HG02981 (cell line): ENCODE measurements around the gene PDLIM1.

Source experiments
- ATAC-seq: cut with Tn5 transposase; IDR thresholded peaks from one replicate; pipeline ENCODE4 v1.9.1; 2021; ENCODE audit warnings: mild to moderate bottlenecking, moderate library complexity; ENCODE audit not compliant: unreplicated experiment

The PDLIM1 gene

GRCh38 chr10:95265572-95265971 is 25.2 kb downstream of the PDLIM1 start:
- ATAC-seq, result no peak

GRCh38 chr10:95264227-95265051 is 26.4 kb downstream of the PDLIM1 start:
- no peak for ATAC-seq

- ATAC-seq, result no peak
Measured at GRCh38 chr10:95263864-95264226, 27.0 kb downstream of the PDLIM1 start.

- no peak for ATAC-seq
Measured at GRCh38 chr10:95262763-95263518, 27.9 kb downstream of the PDLIM1 start.

- ATAC-seq, result no peak
Measured at GRCh38 chr10:95261926-95262325, 28.9 kb downstream of the PDLIM1 start.

GRCh38 chr10:95260909-95261552 is 29.8 kb downstream of the PDLIM1 start:
- ATAC-seq, result no peak

GRCh38 chr10:95260397-95260881 is 30.4 kb downstream of the PDLIM1 start:
- peak; percentile 49 for ATAC-seq

GRCh38 chr10:95257849-95258248 is 33.0 kb downstream of the PDLIM1 start:
- no peak for ATAC-seq

- no peak for ATAC-seq
Measured at GRCh38 chr10:95256268-95256667, 34.5 kb downstream of the PDLIM1 start.

- ATAC-seq, result no peak
Measured at GRCh38 chr10:95254629-95255028, 36.2 kb downstream of the PDLIM1 start.

GRCh38 chr10:95253686-95254085 is 37.1 kb downstream of the PDLIM1 start:
- ATAC-seq, result no peak

GRCh38 chr10:95253007-95253406 is 37.8 kb downstream of the PDLIM1 start:
- ATAC-seq, result no peak

GRCh38 chr10:95250856-95251255 is 39.9 kb downstream of the PDLIM1 start:
- no peak for ATAC-seq

- no peak for ATAC-seq
Measured at GRCh38 chr10:95249467-95249866, 41.3 kb downstream of the PDLIM1 start.

GRCh38 chr10:95248989-95249388 is 41.8 kb downstream of the PDLIM1 start:
- no peak for ATAC-seq

GRCh38 chr10:95247881-95248583 is 42.8 kb downstream of the PDLIM1 start:
- ATAC-seq, result no peak

- no peak for ATAC-seq
Measured at GRCh38 chr10:95247200-95247880, 43.5 kb downstream of the PDLIM1 start.

GRCh38 chr10:95246582-95247051 is 44.2 kb downstream of the PDLIM1 start:
- no peak for ATAC-seq

- ATAC-seq, result peak; percentile 90
Measured at GRCh38 chr10:95245425-95246055, 45.3 kb downstream of the PDLIM1 start.

GRCh38 chr10:95244152-95244551 is 46.7 kb downstream of the PDLIM1 start:
- ATAC-seq, result no peak
